Liver (tissue), 3 donors: ENCODE results near the gene BGLAP.

Experiments used
- EGR1 ChIP-seq, 2 donors: IDR thresholded peaks; 2 replicates each; pipeline ENCODE4 v1.6.1; 2016 to 2018; ENCODE audit warnings: antibody characterized with exemption in 2 of 2, low read depth in 2 of 2
- GABPA ChIP-seq, 2 donors: IDR thresholded peaks in 1 of 2; conservative IDR thresholded peaks in 1 of 2; 2 replicates each; pipeline ENCODE4 v1.6.1; 2016; ENCODE audit warnings: antibody characterized with exemption in 2 of 2, mild to moderate bottlenecking in 1 of 2, moderate library complexity in 1 of 2
- JUND ChIP-seq, 2 donors: IDR thresholded peaks; 2 replicates each; pipeline ENCODE4 v1.6.1; 2016; ENCODE audit warnings: antibody characterized with exemption in 2 of 2
- RAD21 ChIP-seq, 2 donors: IDR thresholded peaks; 2 replicates each; pipeline ENCODE4 v1.6.1; 2016; ENCODE audit warnings: antibody characterized with exemption in 2 of 2, mild to moderate bottlenecking in 2 of 2
- RXRA ChIP-seq, 2 donors: IDR thresholded peaks; 2 replicates each; pipeline ENCODE4 v1.6.1; 2017 to 2018; ENCODE audit warnings: antibody characterized with exemption in 2 of 2, mild to moderate bottlenecking in 1 of 2
- SP1 ChIP-seq: IDR thresholded peaks from 2 replicates; pipeline ENCODE4 v1.6.1; 2018; ENCODE audit warnings: antibody characterized with exemption, mild to moderate bottlenecking
- TAF1 ChIP-seq: conservative IDR thresholded peaks from 2 replicates; pipeline ENCODE4 v1.6.1; 2016; ENCODE audit warnings: antibody characterized with exemption, mild to moderate bottlenecking
- TF ChIP-seq, protein P1 (sequence below): fragments of 150-350 bp; IDR thresholded peaks from 2 replicates; pipeline ENCODE4 v1.5.1; 2017; ENCODE audit warnings: improper control_type of control experiment, low read depth, low read length; ENCODE audit not compliant: missing input control
- TF ChIP-seq, protein P2 (sequence below): IDR thresholded peaks from 2 replicates; pipeline ENCODE4 v1.6.1; 2016; ENCODE audit warnings: antibody characterized with exemption
- TF ChIP-seq, protein P3 (sequence below): IDR thresholded peaks from 2 replicates; pipeline ENCODE4 v1.6.1; 2016; ENCODE audit warnings: antibody characterized with exemption, mild to moderate bottlenecking
- TF ChIP-seq, protein P4 (sequence below): IDR thresholded peaks from 2 replicates; pipeline ENCODE4 v1.6.1; 2016; ENCODE audit warnings: antibody characterized with exemption
- TF ChIP-seq, protein P5 (sequence below): IDR thresholded peaks from 2 replicates; pipeline ENCODE4 v1.6.1; 2016; ENCODE audit warnings: antibody characterized with exemption
- donor health status: healthy.
- donor health status: healthy.

DNA sequence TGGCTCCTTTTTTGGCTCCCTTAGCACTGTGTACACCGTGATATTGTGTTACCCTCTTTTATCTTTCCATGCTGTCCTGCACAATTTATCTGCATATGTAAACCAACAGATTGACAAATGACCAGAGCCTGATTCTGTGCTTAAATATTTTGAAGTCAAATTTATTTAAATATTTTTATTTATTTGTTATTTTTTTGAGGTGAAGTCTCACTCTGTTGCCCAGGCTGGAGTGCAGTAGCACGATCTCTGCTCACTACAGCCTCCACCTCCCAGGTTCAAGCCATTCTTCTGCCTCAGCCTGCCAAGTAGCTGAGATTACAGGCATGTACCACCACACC, 16.3 kb upstream of the BGLAP start:
- TF ChIP-seq, protein P1, sequence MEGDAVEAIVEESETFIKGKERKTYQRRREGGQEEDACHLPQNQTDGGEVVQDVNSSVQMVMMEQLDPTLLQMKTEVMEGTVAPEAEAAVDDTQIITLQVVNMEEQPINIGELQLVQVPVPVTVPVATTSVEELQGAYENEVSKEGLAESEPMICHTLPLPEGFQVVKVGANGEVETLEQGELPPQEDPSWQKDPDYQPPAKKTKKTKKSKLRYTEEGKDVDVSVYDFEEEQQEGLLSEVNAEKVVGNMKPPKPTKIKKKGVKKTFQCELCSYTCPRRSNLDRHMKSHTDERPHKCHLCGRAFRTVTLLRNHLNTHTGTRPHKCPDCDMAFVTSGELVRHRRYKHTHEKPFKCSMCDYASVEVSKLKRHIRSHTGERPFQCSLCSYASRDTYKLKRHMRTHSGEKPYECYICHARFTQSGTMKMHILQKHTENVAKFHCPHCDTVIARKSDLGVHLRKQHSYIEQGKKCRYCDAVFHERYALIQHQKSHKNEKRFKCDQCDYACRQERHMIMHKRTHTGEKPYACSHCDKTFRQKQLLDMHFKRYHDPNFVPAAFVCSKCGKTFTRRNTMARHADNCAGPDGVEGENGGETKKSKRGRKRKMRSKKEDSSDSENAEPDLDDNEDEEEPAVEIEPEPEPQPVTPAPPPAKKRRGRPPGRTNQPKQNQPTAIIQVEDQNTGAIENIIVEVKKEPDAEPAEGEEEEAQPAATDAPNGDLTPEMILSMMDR: no peak
- TF ChIP-seq, protein P2, sequence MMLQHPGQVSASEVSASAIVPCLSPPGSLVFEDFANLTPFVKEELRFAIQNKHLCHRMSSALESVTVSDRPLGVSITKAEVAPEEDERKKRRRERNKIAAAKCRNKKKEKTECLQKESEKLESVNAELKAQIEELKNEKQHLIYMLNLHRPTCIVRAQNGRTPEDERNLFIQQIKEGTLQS: no peak
- TF ChIP-seq, protein P3, sequence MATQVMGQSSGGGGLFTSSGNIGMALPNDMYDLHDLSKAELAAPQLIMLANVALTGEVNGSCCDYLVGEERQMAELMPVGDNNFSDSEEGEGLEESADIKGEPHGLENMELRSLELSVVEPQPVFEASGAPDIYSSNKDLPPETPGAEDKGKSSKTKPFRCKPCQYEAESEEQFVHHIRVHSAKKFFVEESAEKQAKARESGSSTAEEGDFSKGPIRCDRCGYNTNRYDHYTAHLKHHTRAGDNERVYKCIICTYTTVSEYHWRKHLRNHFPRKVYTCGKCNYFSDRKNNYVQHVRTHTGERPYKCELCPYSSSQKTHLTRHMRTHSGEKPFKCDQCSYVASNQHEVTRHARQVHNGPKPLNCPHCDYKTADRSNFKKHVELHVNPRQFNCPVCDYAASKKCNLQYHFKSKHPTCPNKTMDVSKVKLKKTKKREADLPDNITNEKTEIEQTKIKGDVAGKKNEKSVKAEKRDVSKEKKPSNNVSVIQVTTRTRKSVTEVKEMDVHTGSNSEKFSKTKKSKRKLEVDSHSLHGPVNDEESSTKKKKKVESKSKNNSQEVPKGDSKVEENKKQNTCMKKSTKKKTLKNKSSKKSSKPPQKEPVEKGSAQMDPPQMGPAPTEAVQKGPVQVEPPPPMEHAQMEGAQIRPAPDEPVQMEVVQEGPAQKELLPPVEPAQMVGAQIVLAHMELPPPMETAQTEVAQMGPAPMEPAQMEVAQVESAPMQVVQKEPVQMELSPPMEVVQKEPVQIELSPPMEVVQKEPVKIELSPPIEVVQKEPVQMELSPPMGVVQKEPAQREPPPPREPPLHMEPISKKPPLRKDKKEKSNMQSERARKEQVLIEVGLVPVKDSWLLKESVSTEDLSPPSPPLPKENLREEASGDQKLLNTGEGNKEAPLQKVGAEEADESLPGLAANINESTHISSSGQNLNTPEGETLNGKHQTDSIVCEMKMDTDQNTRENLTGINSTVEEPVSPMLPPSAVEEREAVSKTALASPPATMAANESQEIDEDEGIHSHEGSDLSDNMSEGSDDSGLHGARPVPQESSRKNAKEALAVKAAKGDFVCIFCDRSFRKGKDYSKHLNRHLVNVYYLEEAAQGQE: no peak
- TF ChIP-seq EGR1 (IDR thresholded peaks at IDR 0.05; ENCODE audit: low read depth in 2 of 2): no peak
- TF ChIP-seq RAD21 (IDR thresholded peaks at IDR 0.05): no peak
- TF ChIP-seq JUND (IDR thresholded peaks at IDR 0.05): no peak
- TF ChIP-seq TAF1: no peak
- no peak for TF ChIP-seq RXRA (IDR thresholded peaks at IDR 0.05)
- no peak for TF ChIP-seq SP1
- TF ChIP-seq, protein P4, sequence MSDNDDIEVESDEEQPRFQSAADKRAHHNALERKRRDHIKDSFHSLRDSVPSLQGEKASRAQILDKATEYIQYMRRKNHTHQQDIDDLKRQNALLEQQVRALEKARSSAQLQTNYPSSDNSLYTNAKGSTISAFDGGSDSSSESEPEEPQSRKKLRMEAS: peak; percentile 2
- TF ChIP-seq GABPA (IDR thresholded peaks at IDR 0.05 in 1 of 2, conservative IDR thresholded peaks at IDR 0.05 in 1 of 2): no peak
- TF ChIP-seq, protein P5, sequence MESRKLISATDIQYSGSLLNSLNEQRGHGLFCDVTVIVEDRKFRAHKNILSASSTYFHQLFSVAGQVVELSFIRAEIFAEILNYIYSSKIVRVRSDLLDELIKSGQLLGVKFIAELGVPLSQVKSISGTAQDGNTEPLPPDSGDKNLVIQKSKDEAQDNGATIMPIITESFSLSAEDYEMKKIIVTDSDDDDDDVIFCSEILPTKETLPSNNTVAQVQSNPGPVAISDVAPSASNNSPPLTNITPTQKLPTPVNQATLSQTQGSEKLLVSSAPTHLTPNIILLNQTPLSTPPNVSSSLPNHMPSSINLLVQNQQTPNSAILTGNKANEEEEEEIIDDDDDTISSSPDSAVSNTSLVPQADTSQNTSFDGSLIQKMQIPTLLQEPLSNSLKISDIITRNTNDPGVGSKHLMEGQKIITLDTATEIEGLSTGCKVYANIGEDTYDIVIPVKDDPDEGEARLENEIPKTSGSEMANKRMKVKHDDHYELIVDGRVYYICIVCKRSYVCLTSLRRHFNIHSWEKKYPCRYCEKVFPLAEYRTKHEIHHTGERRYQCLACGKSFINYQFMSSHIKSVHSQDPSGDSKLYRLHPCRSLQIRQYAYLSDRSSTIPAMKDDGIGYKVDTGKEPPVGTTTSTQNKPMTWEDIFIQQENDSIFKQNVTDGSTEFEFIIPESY: no peak
